Adrenal gland (tissue), 5 donors: ENCODE results near the gene UST.

Experiments
- CTCF ChIP-seq, 6 experiments: fragments of 450-650 bp in 4 of 6; fragments of 200-600 bp in 2 of 6; sonication (generic) in 1 of 6; IDR thresholded peaks; 1 replicate in 5 of 6; 2 replicates in 1 of 6; pipeline versions ENCODE4 v1.5.1 to v1.8.0; 2016 to 2021; ENCODE audit warnings: antibody characterized with exemption in 6 of 6, mild to moderate bottlenecking in 2 of 6, moderate library complexity in 1 of 6
- POLR2A ChIP-seq, 2 donors: fragments of 450-650 bp; IDR thresholded peaks; one replicate each; pipeline ENCODE4 v1.6.1; 2017; ENCODE audit warnings: antibody characterized with exemption in 2 of 2, mild to moderate bottlenecking in 2 of 2, moderate library complexity in 1 of 2
- donor health status: DM: no; HTN: no; CAD: no.

GRCh38 chr6:149093643-149094042 is 346.8 kb downstream of the UST start:
- TF ChIP-seq CTCF (IDR thresholded peaks at IDR 0.05) (no peak), POLR2A (IDR thresholded peaks at IDR 0.05) (no peak)
